CD4-positive, alpha-beta T cell treated with Interleukin-6 at 100 ng/mL for 8 hours (primary cell): ENCODE data around the gene MMS22L.

Experiments
- DNase-seq: peaks from one replicate; pipeline ENCODE4 v3.0.0-alpha.2; 2020; ENCODE audit warnings: mixed read lengths, low spot score

Gene MMS22L

DNA sequence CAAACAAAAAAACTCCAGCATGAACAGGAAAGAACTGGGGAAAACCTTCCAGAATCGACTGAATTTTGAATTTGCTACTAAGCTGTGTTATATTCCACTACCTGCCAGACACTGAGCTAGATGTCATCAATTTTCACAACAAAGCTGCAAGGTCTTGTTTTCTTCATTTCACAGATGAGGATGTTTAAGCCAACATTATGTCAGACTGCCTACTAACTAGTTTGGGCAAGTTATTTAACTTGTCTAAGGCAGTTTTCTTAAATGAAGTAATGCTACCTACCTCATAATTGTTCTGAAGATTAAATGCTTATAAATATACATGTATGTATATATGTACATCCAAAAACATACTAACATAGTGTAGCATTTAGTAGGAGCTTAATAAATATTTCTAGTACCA, 144.4 kb downstream of the MMS22L start:
- no peak for DNase-seq

DNA sequence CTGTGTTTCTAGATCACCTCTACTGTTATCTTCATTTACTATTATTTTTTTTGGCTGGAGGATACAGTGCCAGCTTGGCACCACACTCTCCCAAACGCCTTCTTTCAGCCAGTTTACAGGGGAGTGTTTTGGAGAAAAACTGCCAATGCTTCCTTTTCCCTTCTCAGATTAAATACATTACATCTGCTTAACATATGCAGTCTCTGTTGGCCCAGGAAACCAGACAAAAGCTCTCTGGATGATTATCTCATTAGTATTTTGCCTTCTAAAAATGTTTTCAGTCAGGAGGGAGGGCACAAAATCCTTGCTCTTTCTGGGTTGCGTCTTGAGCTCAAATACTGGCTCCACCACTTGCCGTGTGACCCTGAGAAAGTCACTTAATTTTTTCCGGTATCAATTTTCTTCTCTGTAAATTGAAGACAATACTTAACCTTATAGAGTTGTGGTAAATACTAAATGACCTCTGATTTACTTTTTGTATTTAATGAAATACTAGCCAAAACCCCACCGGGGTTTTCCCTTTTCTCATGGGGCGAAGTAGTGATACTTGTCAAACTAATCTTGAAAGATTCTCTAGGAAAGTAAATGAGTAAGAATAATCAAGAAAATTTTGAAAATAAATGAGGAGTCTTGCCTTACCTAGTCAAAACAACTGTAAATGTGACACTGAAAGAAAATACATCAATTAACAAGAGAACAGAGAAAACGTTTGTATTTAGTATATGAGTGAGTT, 146.2 kb downstream of the MMS22L start:
- DNase-seq = no peak

DNA sequence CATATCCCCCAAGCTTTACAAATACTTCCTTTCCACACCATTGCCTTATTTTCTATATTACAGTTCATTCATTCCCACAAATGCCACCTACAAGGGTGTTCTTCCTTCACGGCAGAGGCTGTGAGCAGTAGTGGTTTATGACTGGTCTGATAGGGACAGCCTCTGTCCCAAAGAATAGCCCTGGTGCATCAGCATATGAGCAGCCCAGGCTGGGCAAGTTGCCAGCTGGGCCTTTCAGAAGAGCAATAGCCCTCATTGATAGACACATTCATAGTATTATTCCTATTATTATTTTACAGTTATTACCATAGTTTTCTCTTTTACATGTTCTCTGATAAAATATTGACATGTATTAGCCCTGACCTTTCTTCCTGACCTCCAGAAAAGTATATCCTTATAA, 149.9 kb downstream of the MMS22L start:
- no peak for DNase-seq

DNA sequence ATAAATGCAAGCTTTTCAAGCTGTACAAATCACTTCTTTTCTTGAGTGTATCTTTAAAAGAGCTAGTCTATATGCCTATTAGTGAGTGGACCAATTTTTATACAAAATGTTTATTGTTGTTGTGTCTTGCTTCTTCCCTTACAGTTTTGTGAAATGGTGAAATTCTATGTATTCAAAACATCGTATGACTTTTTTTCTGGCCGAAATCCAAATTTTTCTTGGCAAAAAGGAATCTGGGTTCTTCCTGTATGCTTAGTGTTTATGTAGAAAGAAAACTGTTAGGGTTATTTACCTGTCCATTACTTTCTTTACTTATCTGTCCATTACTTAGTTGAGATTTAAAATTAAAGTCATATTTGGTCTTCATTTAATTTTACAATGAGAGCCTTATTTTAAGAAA, 153.9 kb downstream of the MMS22L start:
- DNase-seq = no peak

- DNase-seq = no peak
Measured at GRCh38 chr6:97128507-97128906, 154.5 kb downstream of the MMS22L start.

DNA sequence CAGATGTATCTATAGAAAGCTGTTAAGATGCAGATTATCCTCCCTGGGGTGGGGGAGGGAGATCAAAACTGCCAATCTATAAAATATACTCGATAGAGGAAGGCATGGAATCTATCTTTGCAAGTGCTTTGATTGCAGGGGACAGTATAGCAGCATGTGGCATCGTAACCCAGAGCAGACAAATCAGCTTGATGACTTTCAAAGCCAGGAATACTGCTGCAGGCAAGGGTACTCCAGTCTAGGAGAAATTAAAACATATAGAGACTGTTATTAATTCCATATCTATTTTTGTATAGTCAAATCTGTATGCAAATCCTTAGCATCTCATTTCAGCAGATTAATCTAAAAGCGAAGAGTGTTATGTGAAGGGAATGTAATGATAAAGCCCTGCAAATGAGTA, 159.4 kb downstream of the MMS22L start:
- DNase-seq = no peak

- DNase-seq = no peak
Measured at GRCh38 chr6:97123112-97123511, 159.9 kb downstream of the MMS22L start.

- DNase-seq = no peak
Measured at GRCh38 chr6:97120511-97120910, 162.5 kb downstream of the MMS22L start.

DNA sequence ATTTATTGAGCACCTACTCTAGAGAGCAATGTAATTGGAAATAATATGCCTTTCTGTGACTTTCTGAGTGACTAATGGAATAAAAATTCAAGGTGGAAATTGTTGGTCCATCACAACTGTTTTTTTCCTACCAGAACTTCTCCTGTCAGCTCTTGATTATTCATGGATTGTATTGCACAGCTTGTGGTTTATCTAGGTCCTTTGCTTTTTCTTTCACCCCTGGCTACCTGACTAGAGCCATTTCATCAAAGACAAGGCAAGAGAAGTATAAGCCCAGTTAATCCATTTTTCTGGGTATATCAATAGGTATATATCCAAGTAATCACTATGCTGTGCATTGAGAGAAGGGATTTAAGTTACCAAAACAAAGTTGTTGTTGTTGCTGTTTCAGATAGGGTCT, 168.4 kb downstream of the MMS22L start:
- no peak for DNase-seq

DNA sequence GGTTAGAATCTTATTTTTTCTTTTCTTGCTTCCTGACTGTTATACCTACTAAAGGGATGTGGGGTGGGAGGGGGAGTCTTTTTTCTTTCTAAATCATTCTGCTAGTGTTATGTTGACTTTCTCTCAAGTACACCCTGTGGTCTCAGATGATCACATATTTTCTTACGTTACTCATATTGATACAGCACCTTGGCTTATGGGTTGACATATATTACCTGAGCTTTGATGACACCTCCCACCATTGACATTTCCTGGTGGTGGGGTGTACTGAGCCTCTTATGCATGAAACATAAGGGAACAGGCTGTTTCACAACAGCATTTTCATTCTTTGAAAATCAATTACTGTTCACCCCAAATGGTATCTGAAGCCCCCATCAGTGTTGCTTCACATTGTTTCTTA, 169.8 kb downstream of the MMS22L start:
- DNase-seq = no peak

- DNase-seq = no peak
Measured at GRCh38 chr6:97111243-97111642, 171.8 kb downstream of the MMS22L start.

DNA sequence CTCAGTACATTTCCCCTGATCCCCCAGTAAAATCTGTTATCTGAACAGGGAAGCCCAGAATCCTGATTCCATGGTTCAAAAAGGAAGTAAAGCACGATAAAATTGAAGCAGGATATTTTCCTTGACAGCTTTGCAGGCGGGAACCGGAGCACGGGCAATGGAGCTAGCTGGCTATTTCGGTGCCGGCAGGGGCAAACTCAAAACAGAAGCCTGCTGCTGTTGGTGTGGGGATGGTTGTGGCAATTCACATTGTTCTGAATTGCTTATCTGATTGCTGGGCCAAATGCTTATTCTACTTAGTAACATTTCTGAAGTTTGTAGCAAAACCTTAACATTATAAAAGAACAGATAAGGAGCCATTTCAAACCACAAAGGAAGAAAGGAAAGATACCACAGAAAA, 172.4 kb downstream of the MMS22L start:
- no peak for DNase-seq

- DNase-seq = no peak
Measured at GRCh38 chr6:97110149-97110548, 172.9 kb downstream of the MMS22L start.

GRCh38 chr6:97109444-97109843, 173.6 kb downstream of the MMS22L start:
- no peak for DNase-seq

DNA sequence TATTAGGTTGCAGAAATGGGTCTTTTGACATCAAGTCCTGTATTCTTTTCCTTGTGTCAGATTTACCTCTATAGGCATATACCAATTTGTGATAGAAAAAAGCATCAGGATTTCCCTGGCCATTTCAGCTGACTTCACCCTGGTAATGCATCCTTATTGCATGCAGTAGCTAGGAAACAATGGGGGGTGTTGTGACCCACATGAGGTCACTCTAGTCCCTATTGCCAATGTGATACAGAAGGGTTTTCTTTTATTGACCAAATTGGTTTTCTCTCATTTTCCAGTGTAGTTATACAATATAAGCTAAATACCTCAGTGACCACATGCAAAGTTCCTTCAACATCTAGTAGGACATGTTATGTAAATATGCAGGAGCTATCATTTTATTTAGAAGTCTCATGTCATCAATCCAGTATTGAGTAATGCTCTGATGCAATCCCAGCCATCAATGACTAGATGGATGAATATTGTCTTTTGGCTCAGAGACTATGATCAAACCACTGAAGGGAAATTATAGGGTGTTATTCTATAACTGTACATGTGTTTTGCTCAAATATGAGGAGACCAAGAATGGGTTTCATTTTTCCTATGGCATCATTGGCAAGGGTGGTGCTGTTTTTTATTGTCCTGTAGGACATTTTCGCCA, 180.7 kb downstream of the MMS22L start:
- DNase-seq = no peak

- no peak for DNase-seq
Measured at GRCh38 chr6:97100696-97101095, 182.3 kb downstream of the MMS22L start.

GRCh38 chr6:97097068-97098047, 185.7 kb downstream of the MMS22L start:
- no peak for DNase-seq

DNA sequence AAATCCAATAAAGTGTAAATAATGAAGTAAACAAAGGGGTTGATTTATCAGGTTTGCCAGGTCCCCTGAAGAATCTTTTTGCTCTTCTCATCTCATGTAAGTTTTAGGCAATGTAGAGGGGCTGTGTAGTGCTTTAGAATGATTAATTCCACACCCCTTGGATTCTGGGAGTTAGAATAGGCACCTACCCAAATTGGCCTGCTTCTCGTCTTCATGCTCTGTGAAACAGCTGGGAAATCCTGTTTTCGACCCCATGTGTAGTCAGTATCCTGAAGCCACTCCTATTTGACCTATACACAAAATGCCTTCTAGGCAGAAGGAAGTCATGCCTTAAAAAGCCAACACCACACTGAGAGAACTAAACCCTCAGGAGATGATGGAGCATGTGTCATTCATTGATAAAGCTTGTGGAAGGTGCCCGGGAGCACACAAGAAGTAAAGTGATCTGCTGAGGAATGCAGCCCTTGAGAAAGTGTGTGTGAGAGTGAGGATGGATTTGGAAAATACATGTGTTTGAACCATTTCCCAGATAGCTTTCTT, 187.6 kb downstream of the MMS22L start:
- no peak for DNase-seq

DNA sequence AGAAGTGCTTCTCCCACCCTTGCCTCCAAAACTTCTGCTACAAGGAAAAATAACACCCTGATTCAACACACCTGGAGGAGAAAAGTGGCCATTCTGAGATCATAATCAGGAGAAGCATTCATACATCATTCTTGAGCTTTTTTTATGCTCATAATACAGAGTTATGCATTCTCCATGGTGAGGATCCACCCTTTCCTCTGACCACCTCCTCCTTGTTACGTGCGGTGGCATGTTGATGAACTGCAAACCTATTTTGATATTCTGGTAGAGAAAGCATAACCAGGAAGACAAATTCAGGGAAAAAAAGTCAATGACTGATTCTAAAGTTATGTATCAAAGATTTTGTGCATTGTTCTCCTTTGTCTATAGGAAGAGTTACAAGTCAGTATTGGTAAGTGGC, 188.6 kb downstream of the MMS22L start:
- no peak for DNase-seq

GRCh38 chr6:97092673-97093305, 190.2 kb downstream of the MMS22L start:
- no peak for DNase-seq
